ENCODE results near the gene RPL12.
A peak's percentile ranks its signal among the peaks of the same experiment; 100 is the strongest.

The RPL12 gene

DNA sequence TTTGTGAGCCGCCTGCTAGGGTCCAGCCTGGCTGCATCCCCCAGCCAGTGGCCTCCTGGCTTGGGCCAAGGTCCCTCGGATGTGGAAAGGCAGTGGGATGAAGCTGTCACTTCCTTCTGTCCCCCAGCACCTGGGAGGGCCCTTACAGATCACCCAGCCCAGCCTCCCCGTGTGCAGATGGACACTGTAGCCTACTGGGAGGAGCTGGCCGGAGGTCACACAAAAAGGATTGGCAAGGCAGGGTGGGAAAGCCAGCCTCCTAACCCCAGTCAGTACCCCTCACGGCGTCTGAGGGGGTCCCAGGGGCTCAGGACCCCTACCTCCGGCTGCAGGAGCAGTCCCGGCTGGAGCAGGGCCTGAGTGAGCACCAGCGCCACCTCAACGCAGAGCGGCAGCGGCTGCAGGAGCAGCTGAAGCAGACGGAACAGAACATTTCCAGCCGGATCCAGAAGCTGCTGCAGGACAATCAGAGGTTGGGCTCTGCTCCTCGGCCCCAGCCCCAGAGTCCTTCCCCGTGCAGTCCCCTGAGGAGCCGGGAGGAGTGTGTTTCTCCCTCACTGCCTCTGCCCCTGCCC lies 28.4 kb upstream of the RPL12 start:
- Histone ChIP-seq H3K14ac (ENCODE audit: low read length) (no peak overlapping the region), H3K4me1 (ENCODE audit: control insufficient read depth in 2 of 2, insufficient read depth in 1 of 2, low read depth in 1 of 2, low read length in 2 of 2) (no peaks in the 10 kb centered on the region), H3K27me3 (ENCODE audit: control insufficient read depth in 3 of 3, insufficient read depth in 3 of 3, low read depth in 1 of 3, low read length in 3 of 3) (no peaks in the 10 kb centered on the region), H3K18ac (ENCODE audit: low read length) (no peak overlapping the region), H3K4ac (ENCODE audit: low read length) (no peak overlapping the region), H3K9ac (ENCODE audit: low read depth, low read length, poor library complexity) (peak overlapping the region; percentile 60), H4K8ac (ENCODE audit: low read depth, low read length) (no peak overlapping the region), H3K23ac (ENCODE audit: low read depth, low read length, poor library complexity) (no peak overlapping the region), H2BK12ac (ENCODE audit: low read length) (no peak overlapping the region), H3K79me1 (ENCODE audit: low read depth, low read length) (no peaks in the 10 kb centered on the region), H2AFZ (ENCODE audit: low read length) (no peak overlapping the region), H3K36me3 (replicated peaks in 1 of 2; ENCODE audit: control insufficient read depth in 2 of 2, insufficient read depth in 2 of 2, low read length in 2 of 2) (peaks cover 9 to 40% of the 10 kb centered on the region in 2 donors), H2BK15ac (ENCODE audit: low read length) (no peak overlapping the region), H3K4me3 (ENCODE audit: low read length in 2 of 2) (no peak overlapping the region), H2BK120ac (ENCODE audit: low read depth, low read length) (no peak overlapping the region), H2AK5ac (ENCODE audit: low read depth, low read length) (no peak overlapping the region), H2BK5ac (ENCODE audit: low read length) (peak overlapping the region; percentile 39), H3K27ac (replicated peaks; ENCODE audit: low read length) (no peak overlapping the region), H3K4me2 (ENCODE audit: insufficient read depth, low read length, poor library complexity, severe bottlenecking) (no peak overlapping the region), H3K9me3 (replicated peaks in 1 of 2; ENCODE audit: control insufficient read depth in 2 of 2, insufficient read depth in 1 of 2, low read depth in 1 of 2, low read length in 2 of 2) (no peaks in the 10 kb centered on the region), H4K91ac (ENCODE audit: low read depth, low read length, poor library complexity) (no peak overlapping the region)
- no CpG with 5 or more reads among the region's 17 CpGs for WGBS, 2 donors (ENCODE audit: extremely low coverage in 2 of 2, insufficient read length in 2 of 2, insufficient replicate concordance in 1 of 2)
- no peak for DNase-seq (ENCODE audit: low spot score)

DNA sequence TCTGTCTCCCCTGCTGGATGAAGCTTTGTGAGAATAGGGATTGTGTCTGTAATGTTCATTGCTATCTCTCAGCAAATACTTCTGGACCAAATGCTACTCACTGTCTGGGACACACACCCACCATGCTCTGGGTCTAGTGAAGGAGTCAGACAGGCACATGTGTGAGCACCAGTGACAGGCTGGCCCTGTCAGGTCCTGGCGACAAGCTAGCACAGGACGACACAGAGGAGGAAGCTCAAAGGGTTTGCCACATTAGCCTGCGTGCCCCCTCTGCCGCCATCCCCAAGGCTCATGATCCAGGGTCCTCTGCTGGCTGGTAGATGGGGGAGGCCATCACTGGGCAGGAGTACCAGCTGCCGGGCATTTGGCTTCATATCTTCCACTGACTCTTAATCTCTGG lies 23.4 kb upstream of the RPL12 start:
- no peak overlapping the region for H2AK5ac ChIP-seq (ENCODE audit: low read depth, low read length)
- no peak overlapping the region for H3K4ac ChIP-seq (ENCODE audit: low read length)
- H3K36me3 ChIP-seq (replicated peaks in 1 of 2; ENCODE audit: control insufficient read depth in 2 of 2, insufficient read depth in 2 of 2, low read length in 2 of 2), result peaks cover 10 to 23% of the 10 kb centered on the region in 2 donors
- H2BK15ac ChIP-seq (ENCODE audit: low read length), result no peak overlapping the region
- no peaks in the 10 kb centered on the region for H3K79me1 ChIP-seq (ENCODE audit: low read depth, low read length)
- no peak overlapping the region for H2BK120ac ChIP-seq (ENCODE audit: low read depth, low read length)
- H3K9ac ChIP-seq (ENCODE audit: low read depth, low read length, poor library complexity), result peak overlapping the region; percentile 84
- no peak overlapping the region for H3K4me2 ChIP-seq (ENCODE audit: insufficient read depth, low read length, poor library complexity, severe bottlenecking)
- no peak overlapping the region for H2BK5ac ChIP-seq (ENCODE audit: low read length)
- H3K27ac ChIP-seq (replicated peaks; ENCODE audit: low read length), result no peak overlapping the region
- no peak for DNase-seq (ENCODE audit: low spot score)
- no peaks in the 10 kb centered on the region for H3K4me1 ChIP-seq (ENCODE audit: control insufficient read depth in 2 of 2, insufficient read depth in 1 of 2, low read depth in 1 of 2, low read length in 2 of 2)
- no peak overlapping the region for H4K91ac ChIP-seq (ENCODE audit: low read depth, low read length, poor library complexity)
- H3K27me3 ChIP-seq (ENCODE audit: control insufficient read depth in 3 of 3, insufficient read depth in 3 of 3, low read depth in 1 of 3, low read length in 3 of 3), result no peaks in the 10 kb centered on the region
- no peak overlapping the region for H2AFZ ChIP-seq (ENCODE audit: low read length)
- WGBS, 2 donors (ENCODE audit: extremely low coverage in 2 of 2, insufficient read length in 2 of 2, insufficient replicate concordance in 1 of 2), result no CpG with 5 or more reads among the region's 5 CpGs
- no peak overlapping the region for H2BK12ac ChIP-seq (ENCODE audit: low read length)
- no peaks in the 10 kb centered on the region for H3K9me3 ChIP-seq (replicated peaks in 1 of 2; ENCODE audit: control insufficient read depth in 2 of 2, insufficient read depth in 1 of 2, low read depth in 1 of 2, low read length in 2 of 2)
- no peak overlapping the region for H3K14ac ChIP-seq (ENCODE audit: low read length)
- H3K23ac ChIP-seq (ENCODE audit: low read depth, low read length, poor library complexity), result no peak overlapping the region
- H3K4me3 ChIP-seq (ENCODE audit: low read length in 2 of 2), result no peak overlapping the region
- H4K8ac ChIP-seq (ENCODE audit: low read depth, low read length), result no peak overlapping the region
- no peak overlapping the region for H3K18ac ChIP-seq (ENCODE audit: low read length)

DNA sequence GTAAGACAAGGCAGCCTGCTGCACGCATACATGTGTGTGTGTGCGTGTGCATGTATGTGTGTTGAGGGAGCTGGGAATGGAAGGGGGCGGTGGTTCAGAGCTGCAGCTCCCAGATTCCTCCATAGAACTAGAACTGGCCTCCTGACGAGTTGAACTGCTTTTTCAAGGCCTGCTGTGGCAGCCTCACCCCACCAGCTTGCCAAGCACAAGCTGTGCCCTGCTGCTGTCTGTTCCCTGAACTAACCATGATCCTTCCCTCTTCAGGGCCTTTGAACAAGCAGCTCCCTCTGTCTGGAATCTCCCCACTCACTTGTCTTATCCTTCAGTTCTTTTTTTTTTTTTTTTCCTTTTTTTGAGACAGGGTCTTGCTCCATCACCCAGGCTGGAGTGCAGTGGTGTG lies 22.7 kb upstream of the RPL12 start:
- Histone ChIP-seq H3K4me3 (ENCODE audit: low read length in 2 of 2) (no peak overlapping the region), H2AK5ac (ENCODE audit: low read depth, low read length) (no peak overlapping the region), H2BK5ac (ENCODE audit: low read length) (no peak overlapping the region), H2AFZ (ENCODE audit: low read length) (no peak overlapping the region), H4K91ac (ENCODE audit: low read depth, low read length, poor library complexity) (no peak overlapping the region), H3K9me3 (replicated peaks in 1 of 2; ENCODE audit: control insufficient read depth in 2 of 2, insufficient read depth in 1 of 2, low read depth in 1 of 2, low read length in 2 of 2) (no peaks in the 10 kb centered on the region), H4K8ac (ENCODE audit: low read depth, low read length) (peak overlapping the region; percentile 43), H3K4me2 (ENCODE audit: insufficient read depth, low read length, poor library complexity, severe bottlenecking) (no peak overlapping the region), H3K4ac (ENCODE audit: low read length) (no peak overlapping the region), H2BK15ac (ENCODE audit: low read length) (no peak overlapping the region), H3K14ac (ENCODE audit: low read length) (no peak overlapping the region), H3K9ac (ENCODE audit: low read depth, low read length, poor library complexity) (no peak overlapping the region), H3K4me1 (ENCODE audit: control insufficient read depth in 2 of 2, insufficient read depth in 1 of 2, low read depth in 1 of 2, low read length in 2 of 2) (no peaks in the 10 kb centered on the region), H2BK120ac (ENCODE audit: low read depth, low read length) (peak overlapping the region; percentile 61), H3K36me3 (replicated peaks in 1 of 2; ENCODE audit: control insufficient read depth in 2 of 2, insufficient read depth in 2 of 2, low read length in 2 of 2) (peaks cover 8 to 17% of the 10 kb centered on the region in 2 donors), H2BK12ac (ENCODE audit: low read length) (no peak overlapping the region), H3K23ac (ENCODE audit: low read depth, low read length, poor library complexity) (no peak overlapping the region), H3K27ac (replicated peaks; ENCODE audit: low read length) (no peak overlapping the region), H3K79me1 (ENCODE audit: low read depth, low read length) (no peaks in the 10 kb centered on the region), H3K27me3 (ENCODE audit: control insufficient read depth in 3 of 3, insufficient read depth in 3 of 3, low read depth in 1 of 3, low read length in 3 of 3) (no peaks in the 10 kb centered on the region), H3K18ac (ENCODE audit: low read length) (no peak overlapping the region)
- DNase-seq (ENCODE audit: low spot score), result no peak
- WGBS, 2 donors (ENCODE audit: extremely low coverage in 2 of 2, insufficient read length in 2 of 2, insufficient replicate concordance in 1 of 2), result no CpG with 5 or more reads among the region's 4 CpGs

DNA sequence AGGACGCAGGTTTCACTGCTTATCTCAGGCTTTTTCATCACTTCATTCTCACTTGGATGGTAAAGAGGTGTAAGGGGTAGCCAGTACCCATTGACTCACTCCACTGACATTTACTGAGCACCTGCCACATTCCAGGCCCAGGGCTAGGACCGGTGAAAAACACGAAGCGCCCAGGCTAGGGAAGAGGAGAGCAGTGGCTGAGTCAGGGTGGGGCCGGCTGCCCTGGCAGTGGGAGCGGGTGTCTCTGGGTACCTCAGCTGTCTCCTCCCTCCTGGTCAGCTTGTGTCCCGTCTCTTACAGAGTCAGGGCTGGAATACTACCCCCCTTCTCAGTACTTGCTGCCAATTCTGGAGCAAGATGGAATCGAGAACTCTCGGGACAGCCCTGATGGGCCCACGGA lies 22.3 kb upstream of the RPL12 start:
- no peak overlapping the region for H3K4me2 ChIP-seq (ENCODE audit: insufficient read depth, low read length, poor library complexity, severe bottlenecking)
- H3K9ac ChIP-seq (ENCODE audit: low read depth, low read length, poor library complexity), result no peak overlapping the region
- H2AFZ ChIP-seq (ENCODE audit: low read length), result no peak overlapping the region
- H3K18ac ChIP-seq (ENCODE audit: low read length), result no peak overlapping the region
- H3K36me3 ChIP-seq (replicated peaks in 1 of 2; ENCODE audit: control insufficient read depth in 2 of 2, insufficient read depth in 2 of 2, low read length in 2 of 2), result peaks cover 6 to 13% of the 10 kb centered on the region in 2 donors
- no peak overlapping the region for H2BK12ac ChIP-seq (ENCODE audit: low read length)
- no peak overlapping the region for H2BK15ac ChIP-seq (ENCODE audit: low read length)
- H3K79me1 ChIP-seq (ENCODE audit: low read depth, low read length), result no peaks in the 10 kb centered on the region
- H4K8ac ChIP-seq (ENCODE audit: low read depth, low read length), result peak overlapping the region; percentile 43
- H3K23ac ChIP-seq (ENCODE audit: low read depth, low read length, poor library complexity), result no peak overlapping the region
- DNase-seq (ENCODE audit: low spot score), result no peak
- no peak overlapping the region for H2AK5ac ChIP-seq (ENCODE audit: low read depth, low read length)
- H3K4ac ChIP-seq (ENCODE audit: low read length), result no peak overlapping the region
- no peaks in the 10 kb centered on the region for H3K9me3 ChIP-seq (replicated peaks in 1 of 2; ENCODE audit: control insufficient read depth in 2 of 2, insufficient read depth in 1 of 2, low read depth in 1 of 2, low read length in 2 of 2)
- no peaks in the 10 kb centered on the region for H3K27me3 ChIP-seq (ENCODE audit: control insufficient read depth in 3 of 3, insufficient read depth in 3 of 3, low read depth in 1 of 3, low read length in 3 of 3)
- H4K91ac ChIP-seq (ENCODE audit: low read depth, low read length, poor library complexity), result no peak overlapping the region
- H3K14ac ChIP-seq (ENCODE audit: low read length), result no peak overlapping the region
- H3K4me1 ChIP-seq (ENCODE audit: control insufficient read depth in 2 of 2, insufficient read depth in 1 of 2, low read depth in 1 of 2, low read length in 2 of 2), result no peaks in the 10 kb centered on the region
- H2BK5ac ChIP-seq (ENCODE audit: low read length), result no peak overlapping the region
- WGBS, 2 donors (ENCODE audit: extremely low coverage in 2 of 2, insufficient read length in 2 of 2, insufficient replicate concordance in 1 of 2), result no CpG with 5 or more reads among the region's 10 CpGs
- no peak overlapping the region for H3K27ac ChIP-seq (replicated peaks; ENCODE audit: low read length)
- H2BK120ac ChIP-seq (ENCODE audit: low read depth, low read length), result peak overlapping the region; percentile 61
- H3K4me3 ChIP-seq (ENCODE audit: low read length in 2 of 2), result no peak overlapping the region
